HG03432 (cell line): ENCODE results near the gene PIH1D1.

Experiments
- ATAC-seq: cut with Tn5 transposase; IDR thresholded peaks from one replicate; pipeline ENCODE4 v1.9.1; 2021; ENCODE audit warnings: mild to moderate bottlenecking, moderate library complexity; ENCODE audit not compliant: unreplicated experiment

PIH1D1 gene

GRCh38 chr19:49421039-49421877 is 30.4 kb downstream of the PIH1D1 start:
- no peak for ATAC-seq

DNA sequence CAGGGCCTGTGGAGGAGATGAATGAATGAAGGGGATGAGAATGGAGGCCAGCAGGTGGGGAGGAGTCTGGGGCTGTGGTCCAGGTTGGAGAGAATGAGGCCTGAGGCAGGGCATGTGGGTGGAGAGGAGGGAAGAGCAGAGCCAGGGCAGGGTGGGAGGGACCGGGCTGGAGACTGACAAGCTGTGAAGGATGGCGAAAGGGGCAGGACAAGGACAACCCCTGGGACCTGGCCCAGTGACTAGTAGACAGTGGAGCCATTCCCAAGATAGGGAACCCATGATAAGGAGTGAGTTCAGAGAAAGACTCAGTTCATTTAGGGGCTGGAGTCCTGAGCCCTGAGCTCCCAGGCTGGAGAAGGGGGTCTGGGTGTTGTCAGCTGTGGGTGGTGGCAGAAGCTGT is 31.4 kb downstream of the PIH1D1 start:
- ATAC-seq = no peak

DNA sequence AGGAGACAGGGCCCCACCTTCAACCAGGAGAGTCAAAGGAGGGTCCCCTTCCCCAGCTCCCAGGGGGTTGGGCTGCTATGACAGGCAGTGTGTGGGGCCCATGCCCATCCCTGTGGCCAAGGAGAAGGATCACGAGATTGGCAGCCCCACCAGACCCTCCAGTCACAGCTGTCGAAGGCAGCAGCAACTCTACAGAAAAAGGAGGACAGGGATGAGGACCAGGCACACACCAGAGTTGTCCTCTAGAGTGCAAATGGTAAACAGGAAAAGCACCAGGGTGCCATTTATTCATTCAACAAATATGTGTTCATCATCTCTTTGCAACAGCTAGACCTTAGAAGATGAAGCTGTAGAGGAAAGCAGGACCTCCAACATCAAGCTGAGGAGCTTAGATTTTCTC is 32.4 kb downstream of the PIH1D1 start:
- no peak for ATAC-seq

GRCh38 chr19:49418511-49418910 is 33.1 kb downstream of the PIH1D1 start:
- ATAC-seq = no peak

GRCh38 chr19:49417088-49417487 is 34.5 kb downstream of the PIH1D1 start:
- ATAC-seq = no peak

GRCh38 chr19:49415810-49416200 is 35.8 kb downstream of the PIH1D1 start:
- no peak for ATAC-seq

DNA sequence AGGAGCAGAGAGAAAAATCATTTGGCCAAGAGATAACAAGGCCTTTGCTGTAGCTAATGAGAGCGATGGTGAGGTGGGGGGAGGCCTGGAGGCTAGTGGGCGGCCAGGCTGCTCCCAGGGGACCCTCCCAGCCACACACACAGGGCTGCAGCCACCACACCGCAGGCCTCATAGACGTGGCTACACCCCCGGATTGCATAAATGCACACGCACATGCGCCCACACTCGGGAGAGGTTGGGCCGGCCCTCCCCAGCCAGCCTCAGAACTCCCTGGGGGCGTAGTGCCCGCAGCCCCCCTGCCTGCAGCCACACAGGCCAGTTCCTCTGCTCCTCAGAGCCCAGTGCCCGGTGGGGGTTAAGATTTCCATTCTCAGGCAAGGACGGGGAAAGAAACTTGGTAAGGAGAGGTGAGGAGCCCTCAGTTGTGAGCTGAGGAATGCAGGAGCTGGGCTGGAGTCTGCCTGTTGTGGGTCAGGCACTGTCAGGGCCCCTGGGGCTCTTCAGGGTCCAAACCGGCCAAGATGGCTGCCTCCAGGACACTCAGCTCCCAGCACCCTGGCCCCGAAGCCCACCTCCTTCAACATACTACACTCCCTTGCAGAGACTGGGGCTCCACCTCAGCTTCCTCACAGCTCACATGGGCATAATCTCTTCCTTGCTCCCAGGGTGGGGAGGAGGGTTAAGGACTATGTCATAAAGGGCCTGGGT is 36.4 kb downstream of the PIH1D1 start:
- ATAC-seq = no peak

GRCh38 chr19:49414256-49414655 is 37.4 kb downstream of the PIH1D1 start:
- no peak for ATAC-seq

DNA sequence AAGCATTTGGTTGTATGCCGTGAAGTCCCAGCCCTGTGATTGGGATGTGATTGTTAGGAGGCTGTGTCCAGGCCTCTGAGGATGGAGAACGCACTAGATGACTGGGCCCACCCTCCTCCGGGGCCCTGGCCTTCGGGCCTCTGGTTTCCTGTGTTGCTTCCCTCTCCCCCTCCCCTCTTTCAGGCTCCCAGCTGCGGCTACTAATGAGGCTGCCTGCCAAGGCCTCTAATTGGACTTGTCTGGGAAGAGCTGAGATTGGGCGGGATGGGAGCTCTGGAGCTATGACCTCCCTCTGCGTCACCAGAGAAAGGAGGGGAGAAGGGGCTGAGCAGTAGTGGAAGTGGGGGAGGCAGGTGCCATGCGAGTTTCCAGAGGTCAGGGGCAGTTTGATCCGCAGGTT is 38.3 kb downstream of the PIH1D1 start:
- ATAC-seq = no peak

DNA sequence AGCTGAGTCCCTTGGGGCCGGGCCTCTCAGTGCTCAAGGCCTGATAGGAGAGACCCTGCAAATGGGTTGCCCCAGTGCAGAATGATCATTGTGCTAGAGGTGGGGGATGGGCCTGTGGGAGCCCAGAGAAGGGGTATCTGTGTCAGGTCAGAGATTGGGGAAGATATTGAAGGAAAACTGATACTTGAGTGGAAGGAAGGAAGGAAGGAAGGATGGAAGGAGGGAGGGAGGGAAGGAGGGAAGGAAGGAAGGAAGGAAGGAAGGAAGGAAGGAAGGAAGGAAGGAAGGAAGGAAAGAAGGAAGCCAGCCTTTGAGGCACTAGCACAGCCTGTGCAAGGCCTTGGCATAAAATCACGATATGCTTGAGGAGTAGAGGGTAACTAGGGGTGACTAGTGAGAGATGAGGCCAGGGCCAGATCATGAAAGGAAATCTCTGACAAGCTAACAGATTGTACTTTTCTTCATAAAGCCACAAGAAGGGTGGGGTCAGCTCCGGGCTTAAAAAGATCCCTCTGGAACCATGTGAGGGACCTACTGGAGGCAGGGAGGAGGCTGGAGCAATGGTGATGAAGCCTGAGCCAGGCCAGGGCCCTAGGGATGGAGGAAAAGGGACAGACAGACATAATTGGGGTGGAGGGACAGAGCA is 39.8 kb downstream of the PIH1D1 start:
- ATAC-seq = no peak

- ATAC-seq = no peak
Observed at GRCh38 chr19:49409441-49410029, 42.1 kb downstream of the PIH1D1 start.

- ATAC-seq = no peak
Observed at GRCh38 chr19:49408816-49409440, 42.7 kb downstream of the PIH1D1 start.

GRCh38 chr19:49407482-49408015 is 44.1 kb downstream of the PIH1D1 start:
- no peak for ATAC-seq

- no peak for ATAC-seq
Observed at GRCh38 chr19:49407079-49407478, 44.5 kb downstream of the PIH1D1 start.

- no peak for ATAC-seq
Observed at GRCh38 chr19:49403404-49404187, 48.0 kb downstream of the PIH1D1 start.

DNA sequence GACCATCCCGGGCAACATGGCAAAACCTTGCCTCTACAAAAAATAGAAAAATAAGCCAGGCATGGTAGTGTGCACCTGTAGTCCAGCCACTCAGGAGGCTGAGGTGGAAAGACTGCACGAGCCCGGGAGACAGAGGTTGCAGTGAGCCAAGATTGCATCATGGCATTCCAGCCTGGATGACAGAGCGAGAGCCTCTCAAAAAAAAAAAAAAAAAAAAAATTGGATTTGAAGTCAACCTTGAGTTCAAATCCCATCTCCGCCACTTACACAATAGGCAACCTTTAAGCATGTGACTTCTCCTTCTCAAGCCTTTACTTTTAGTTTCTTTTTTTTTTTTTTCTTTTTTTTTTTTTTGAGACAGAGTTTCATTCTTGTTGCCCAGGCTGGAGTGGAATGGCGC is 51.6 kb downstream of the PIH1D1 start:
- ATAC-seq = no peak

DNA sequence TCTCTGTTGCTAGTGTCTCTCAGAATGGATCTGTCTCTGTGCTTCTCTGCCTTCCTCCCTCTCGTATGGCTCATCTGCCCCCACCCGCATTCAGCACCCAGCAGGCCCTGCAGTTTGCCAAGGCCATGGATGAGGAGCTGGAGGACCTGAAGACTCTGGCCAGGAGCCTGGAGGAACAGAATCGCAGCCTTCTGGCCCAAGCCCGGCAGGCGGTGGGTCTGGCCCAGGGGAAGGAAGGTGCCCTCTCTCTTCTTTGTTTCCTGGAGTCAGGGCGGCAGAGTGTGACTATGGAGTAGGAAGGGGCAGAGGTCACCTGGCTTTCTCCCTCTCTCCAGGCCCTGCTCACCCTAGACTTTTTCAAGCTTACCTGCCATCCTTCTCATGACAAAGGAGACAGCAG is 52.7 kb downstream of the PIH1D1 start:
- ATAC-seq = no peak

DNA sequence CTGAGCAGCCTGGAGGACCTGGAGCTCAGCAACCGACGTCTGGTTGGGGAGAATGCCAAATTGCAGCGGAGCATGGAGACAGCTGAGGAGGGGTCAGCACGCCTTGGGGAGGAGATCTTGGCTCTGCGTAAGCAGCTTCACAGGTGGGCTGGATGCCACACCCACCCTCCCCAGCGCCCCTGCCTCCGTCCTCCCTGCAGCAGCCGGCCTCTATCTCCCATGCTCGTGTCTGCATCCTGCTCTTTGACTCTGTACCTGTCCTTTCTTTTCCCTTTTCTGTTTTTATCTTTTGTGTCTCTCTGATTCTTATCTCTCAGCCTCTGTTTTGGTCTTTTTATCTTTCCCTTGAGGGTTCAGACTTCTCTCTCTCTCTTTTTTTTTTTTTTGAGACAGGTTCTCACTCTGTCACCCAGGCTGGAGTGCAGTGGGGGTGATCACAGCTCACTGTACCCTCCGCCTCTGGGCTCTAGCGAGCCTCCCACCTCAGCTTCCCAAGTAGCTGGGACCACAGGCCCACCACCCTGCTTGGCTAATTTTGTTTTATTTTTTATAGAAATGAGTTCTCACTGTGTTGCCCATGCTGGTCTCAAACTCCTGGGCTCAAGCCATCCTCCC is 53.5 kb downstream of the PIH1D1 start:
- ATAC-seq = no peak

DNA sequence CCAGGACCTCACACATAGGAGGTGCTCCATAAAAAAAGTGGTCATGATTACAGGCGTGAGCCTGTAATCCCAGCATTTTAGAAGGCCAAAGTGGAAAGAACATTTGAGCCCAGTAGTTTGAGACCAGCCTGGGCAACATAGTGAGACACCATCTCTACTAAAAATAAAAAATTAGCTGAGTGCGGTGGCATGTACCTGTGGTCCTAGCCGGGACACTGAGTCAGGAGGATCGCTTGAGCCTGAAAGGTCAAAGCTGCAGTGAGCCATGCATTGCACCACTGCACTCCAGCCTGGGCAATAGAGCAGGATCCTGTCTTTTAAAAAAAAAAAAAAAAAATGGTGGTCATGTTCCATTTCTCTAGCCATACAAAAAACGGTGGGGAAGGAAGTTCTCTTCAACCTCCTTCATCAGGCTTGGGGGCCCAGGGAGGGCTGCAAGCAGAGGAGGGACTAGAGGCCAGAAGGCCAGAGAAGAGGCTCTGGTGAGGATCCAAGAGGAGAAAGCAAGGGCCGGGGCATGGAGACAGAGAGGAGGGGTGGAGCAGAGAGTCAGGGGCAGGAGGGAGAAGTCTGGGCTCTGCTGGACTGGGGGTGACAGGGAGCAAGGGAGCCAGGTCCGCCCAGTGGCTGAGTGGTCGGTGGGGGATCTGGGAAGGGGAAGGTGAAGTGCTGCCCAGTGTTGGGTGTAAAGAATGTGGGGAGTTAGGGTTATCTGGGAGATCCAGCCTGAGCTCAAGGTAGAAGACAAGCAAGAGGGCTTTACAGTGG is 54.7 kb downstream of the PIH1D1 start:
- ATAC-seq = no peak
